OCI-LY1 (cell line): ENCODE results near the gene MPZL3.

Experiments
- EZH2 ChIP-seq: fragments of 200-600 bp; sonication (generic), shearing (Covaris generic); IDR thresholded peaks from 2 replicates; pipeline ENCODE4 v1.8.0; 2017; ENCODE audit warnings: borderline replicate concordance, mixed run types, mild to moderate bottlenecking, antibody characterized with exemption, low read length, moderate library complexity, mixed read lengths
- TF ChIP-seq, protein P1 (sequence below): fragments of 200-600 bp; sonication (generic), shearing (Covaris generic); IDR thresholded peaks from 2 replicates; pipeline ENCODE4 v1.5.1; 2017; ENCODE audit warnings: mild to moderate bottlenecking, antibody characterized with exemption, low read length, moderate library complexity, mixed read lengths

DNA sequence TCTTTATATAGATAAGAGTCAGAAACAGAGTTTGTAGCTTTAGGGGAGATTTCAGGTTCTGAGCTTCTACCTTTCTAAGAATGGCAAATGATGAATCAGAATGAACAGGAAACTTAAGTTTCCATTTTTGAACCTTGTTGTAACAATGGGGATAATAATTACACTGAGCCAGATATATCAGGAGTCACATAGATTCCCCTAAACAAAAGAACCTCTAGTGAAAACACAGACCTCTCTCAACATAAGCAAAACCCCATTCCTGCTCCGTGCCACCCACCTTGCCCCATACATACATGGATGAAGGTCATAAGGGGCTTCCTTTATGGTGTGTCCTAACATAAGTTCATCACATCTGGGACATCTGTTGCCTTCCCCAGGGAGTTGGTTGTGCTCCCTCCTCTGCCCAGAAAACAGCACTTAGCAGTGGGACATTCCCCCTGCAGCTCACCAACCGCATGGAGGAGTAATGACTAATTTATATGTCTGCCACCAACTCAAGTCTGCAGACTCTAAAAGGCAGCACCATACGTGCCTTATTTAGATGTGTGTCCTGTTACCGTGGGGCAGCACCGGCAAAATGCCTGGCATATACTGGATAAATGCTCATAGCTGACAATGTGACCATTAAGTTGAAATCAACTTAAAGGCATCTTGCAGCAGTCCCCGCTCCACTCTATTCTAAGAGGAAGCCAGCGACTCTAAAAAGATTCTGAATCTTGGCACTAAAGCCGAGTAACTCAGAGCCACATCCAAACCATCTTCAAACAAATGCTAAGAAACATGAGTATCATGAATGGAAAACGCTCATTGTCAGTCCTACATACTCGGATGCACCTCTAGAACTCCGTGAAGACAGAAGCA is 35.3 kb downstream of the MPZL3 start:
- TF ChIP-seq, protein P1, sequence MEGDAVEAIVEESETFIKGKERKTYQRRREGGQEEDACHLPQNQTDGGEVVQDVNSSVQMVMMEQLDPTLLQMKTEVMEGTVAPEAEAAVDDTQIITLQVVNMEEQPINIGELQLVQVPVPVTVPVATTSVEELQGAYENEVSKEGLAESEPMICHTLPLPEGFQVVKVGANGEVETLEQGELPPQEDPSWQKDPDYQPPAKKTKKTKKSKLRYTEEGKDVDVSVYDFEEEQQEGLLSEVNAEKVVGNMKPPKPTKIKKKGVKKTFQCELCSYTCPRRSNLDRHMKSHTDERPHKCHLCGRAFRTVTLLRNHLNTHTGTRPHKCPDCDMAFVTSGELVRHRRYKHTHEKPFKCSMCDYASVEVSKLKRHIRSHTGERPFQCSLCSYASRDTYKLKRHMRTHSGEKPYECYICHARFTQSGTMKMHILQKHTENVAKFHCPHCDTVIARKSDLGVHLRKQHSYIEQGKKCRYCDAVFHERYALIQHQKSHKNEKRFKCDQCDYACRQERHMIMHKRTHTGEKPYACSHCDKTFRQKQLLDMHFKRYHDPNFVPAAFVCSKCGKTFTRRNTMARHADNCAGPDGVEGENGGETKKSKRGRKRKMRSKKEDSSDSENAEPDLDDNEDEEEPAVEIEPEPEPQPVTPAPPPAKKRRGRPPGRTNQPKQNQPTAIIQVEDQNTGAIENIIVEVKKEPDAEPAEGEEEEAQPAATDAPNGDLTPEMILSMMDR, result no peak
- no peak for TF ChIP-seq EZH2
